ENCODE data around the gene CACNA2D2. TPM values are rescaled to one million over a fixed set of nuclear protein-coding genes. Genes with fewer than 3 reads are reported as not detected.

CACNA2D2 gene
- total RNA-seq, 1 donor from 2014 or later: 0.40 TPM

GRCh38 chr3:50422153-50422552, 81.3 kb downstream of the CACNA2D2 start:
- no peak for DNase-seq (ENCODE audit: low spot score)
- TF ChIP-seq CTCF (IDR thresholded peaks at IDR 0.05): no peak
- Mint-ChIP-seq H3K27me3 (ENCODE audit: low read depth) (peaks cover 23% of the 10 kb centered on the region), H3K36me3 (ENCODE audit: low read depth) (no peaks in the 10 kb centered on the region), H3K9me3 (ENCODE audit: low read depth) (no peaks in the 10 kb centered on the region), H3K4me3 (ENCODE audit: unreplicated experiment) (no peak overlapping the region), H3K4me1 (ENCODE audit: low read depth) (no peaks in the 10 kb centered on the region), H3K27ac (ENCODE audit: unreplicated experiment) (no peak overlapping the region)

- DNase-seq (ENCODE audit: low spot score): no peak
- Mint-ChIP-seq H3K4me1 (ENCODE audit: low read depth) (no peaks in the 10 kb centered on the region), H3K27me3 (ENCODE audit: low read depth) (peaks cover 14% of the 10 kb centered on the region), H3K27ac (ENCODE audit: unreplicated experiment) (no peak overlapping the region), H3K4me3 (ENCODE audit: unreplicated experiment) (no peak overlapping the region), H3K36me3 (ENCODE audit: low read depth) (no peaks in the 10 kb centered on the region), H3K9me3 (ENCODE audit: low read depth) (no peaks in the 10 kb centered on the region)
- TF ChIP-seq CTCF (IDR thresholded peaks at IDR 0.05): no peak
These were observed 83.7 kb downstream of the CACNA2D2 start for GRCh38 chr3:50419595-50420370.

- Mint-ChIP-seq H3K4me3 (ENCODE audit: unreplicated experiment) (no peak overlapping the region), H3K27me3 (ENCODE audit: low read depth) (peaks cover 12% of the 10 kb centered on the region), H3K4me1 (ENCODE audit: low read depth) (no peaks in the 10 kb centered on the region), H3K36me3 (ENCODE audit: low read depth) (no peaks in the 10 kb centered on the region), H3K9me3 (ENCODE audit: low read depth) (no peaks in the 10 kb centered on the region), H3K27ac (ENCODE audit: unreplicated experiment) (no peak overlapping the region)
- TF ChIP-seq CTCF (IDR thresholded peaks at IDR 0.05): no peak
- no peak for DNase-seq (ENCODE audit: low spot score)
These were observed 84.6 kb downstream of the CACNA2D2 start for GRCh38 chr3:50418850-50419249.

GRCh38 chr3:50417637-50418033, 85.8 kb downstream of the CACNA2D2 start:
- H3K4me3 Mint-ChIP-seq (ENCODE audit: unreplicated experiment): no peak overlapping the region
- TF ChIP-seq CTCF (IDR thresholded peaks at IDR 0.05): no peak
- H3K4me1 Mint-ChIP-seq (ENCODE audit: low read depth): no peaks in the 10 kb centered on the region
- DNase-seq (ENCODE audit: low spot score): no peak
- H3K27ac Mint-ChIP-seq (ENCODE audit: unreplicated experiment): no peak overlapping the region
- H3K27me3 Mint-ChIP-seq (ENCODE audit: low read depth): peaks cover 7% of the 10 kb centered on the region
- no peaks in the 10 kb centered on the region for H3K9me3 Mint-ChIP-seq (ENCODE audit: low read depth)
- no peaks in the 10 kb centered on the region for H3K36me3 Mint-ChIP-seq (ENCODE audit: low read depth)

GRCh38 chr3:50416736-50417636, 86.4 kb downstream of the CACNA2D2 start:
- TF ChIP-seq CTCF (IDR thresholded peaks at IDR 0.05): no peak

More at GRCh38 chr3:50416736-50417636, 86.4 kb downstream of the CACNA2D2 start:
- DNase-seq (ENCODE audit: low spot score): no peak
- peaks cover 7% of the 10 kb centered on the region for H3K27me3 Mint-ChIP-seq (ENCODE audit: low read depth)
- H3K4me3 Mint-ChIP-seq (ENCODE audit: unreplicated experiment): no peak overlapping the region
- H3K36me3 Mint-ChIP-seq (ENCODE audit: low read depth): no peaks in the 10 kb centered on the region
- H3K27ac Mint-ChIP-seq (ENCODE audit: unreplicated experiment): no peak overlapping the region
- no peaks in the 10 kb centered on the region for H3K9me3 Mint-ChIP-seq (ENCODE audit: low read depth)
- H3K4me1 Mint-ChIP-seq (ENCODE audit: low read depth): no peaks in the 10 kb centered on the region

Data from chondrocyte (in vitro differentiated cells).